SK-N-SH treated with all-trans-retinoic acid at 6 μM for 48 hours (cell line): ENCODE results near the gene SERPINB6.
A peak's percentile ranks its signal among the peaks of the same experiment; 100 is the strongest.

Experiments used
- ATAC-seq: fragments of 200-7000 bp; cut with Tn5 transposase; 3 replicates; pipeline ENCODE4 v1.9.1; 2020; ENCODE audit warnings: mild to moderate bottlenecking, moderate library complexity
- ARNTL ChIP-seq: fragments of 450-650 bp; formaldehyde crosslinking; IDR thresholded peaks from 2 replicates; pipeline ENCODE4 v1.5.0; 2020; ENCODE audit warnings: low read depth, mild to moderate bottlenecking, moderate library complexity, borderline replicate concordance
- BACH2 ChIP-seq: fragments of 250-450 bp; sonication (Bioruptor Pico); IDR thresholded peaks from 2 replicates; pipeline ENCODE4 v1.9.0; 2021; ENCODE audit warnings: mild to moderate bottlenecking, borderline replicate concordance
- CREB5 ChIP-seq: fragments of 250-450 bp; sonication (Bioruptor Pico); IDR thresholded peaks from 2 replicates; pipeline ENCODE4 v1.5.1; 2020; ENCODE audit warnings: low read depth, mild to moderate bottlenecking, moderate library complexity
- CSDC2 ChIP-seq: fragments of 250-450 bp; sonication (Bioruptor Pico); IDR thresholded peaks from 2 replicates; pipeline ENCODE4 v1.5.0; 2020; ENCODE audit warnings: mild to moderate bottlenecking, moderate library complexity
- CSRNP3 ChIP-seq: fragments of 250-450 bp; sonication (Bioruptor Pico); IDR thresholded peaks from 2 replicates; pipeline ENCODE4 v1.5.1; 2021; ENCODE audit warnings: mild to moderate bottlenecking, moderate library complexity
- ESRRG ChIP-seq: fragments of 250-450 bp; sonication (Bioruptor Pico); IDR thresholded peaks from 2 replicates; pipeline ENCODE4 v1.6.1; 2021; ENCODE audit warnings: mild to moderate bottlenecking
- GLIS3 ChIP-seq: fragments of 250-450 bp; sonication (Bioruptor Pico); IDR thresholded peaks from 2 replicates; pipeline ENCODE4 v1.5.0; 2020; ENCODE audit warnings: mild to moderate bottlenecking, moderate library complexity
- ISL1 ChIP-seq: fragments of 250-450 bp; sonication (Bioruptor Pico); IDR thresholded peaks from 2 replicates; pipeline ENCODE4 v2.1.2; 2022; ENCODE audit warnings: mild to moderate bottlenecking, moderate library complexity
- PATZ1 ChIP-seq: fragments of 250-450 bp; sonication (Bioruptor Pico); IDR thresholded peaks from 2 replicates; pipeline ENCODE4 v1.8.0; 2020; ENCODE audit warnings: mild to moderate bottlenecking, moderate library complexity, borderline replicate concordance
- POU6F1 ChIP-seq: fragments of 250-450 bp; sonication (Bioruptor Pico); IDR thresholded peaks from 2 replicates; pipeline ENCODE4 v1.8.0; 2021; ENCODE audit warnings: low read depth, mild to moderate bottlenecking, moderate library complexity, borderline replicate concordance
- PPARA ChIP-seq: fragments of 250-450 bp; sonication (Bioruptor Pico); IDR thresholded peaks from 2 replicates; pipeline ENCODE4 v1.5.0; 2020; ENCODE audit warnings: mild to moderate bottlenecking, borderline replicate concordance
- RARB ChIP-seq: fragments of 250-450 bp; sonication (Bioruptor Pico); IDR thresholded peaks from 2 replicates; pipeline ENCODE4 v1.8.0; 2021; ENCODE audit warnings: mild to moderate bottlenecking, moderate library complexity
- SNAI2 ChIP-seq: fragments of 250-450 bp; sonication (Bioruptor Pico); IDR thresholded peaks from 2 replicates; pipeline ENCODE4 v1.5.0; 2020; ENCODE audit warnings: mild to moderate bottlenecking, moderate library complexity
- TCF4 ChIP-seq: fragments of 250-450 bp; sonication (Bioruptor Pico); IDR thresholded peaks from 2 replicates; pipeline ENCODE4 v1.8.0; 2021; ENCODE audit warnings: mild to moderate bottlenecking, moderate library complexity, borderline replicate concordance
- TOX ChIP-seq: fragments of 250-450 bp; sonication (Bioruptor Pico); IDR thresholded peaks from 2 replicates; pipeline ENCODE4 v1.8.0; 2021; ENCODE audit warnings: mild to moderate bottlenecking, moderate library complexity, borderline replicate concordance
- ZC3H10 ChIP-seq: fragments of 250-450 bp; sonication (Bioruptor Pico); IDR thresholded peaks from 2 replicates; pipeline ENCODE4 v1.5.1; 2021; ENCODE audit warnings: mild to moderate bottlenecking, moderate library complexity
- ZFP3 ChIP-seq: fragments of 250-450 bp; sonication (Bioruptor Pico); IDR thresholded peaks from 2 replicates; pipeline ENCODE4 v1.5.0; 2020; ENCODE audit warnings: mild to moderate bottlenecking, moderate library complexity
- ZFP30 ChIP-seq: fragments of 450-650 bp; formaldehyde crosslinking; IDR thresholded peaks from 2 replicates; pipeline ENCODE4 v1.5.0; 2022; ENCODE audit warnings: mild to moderate bottlenecking, moderate library complexity
- ZNF565 ChIP-seq: fragments of 450-650 bp; formaldehyde crosslinking; conservative IDR thresholded peaks from 2 replicates; pipeline ENCODE4 v1.5.0; 2020; ENCODE audit warnings: low read depth, mild to moderate bottlenecking, moderate library complexity
- ZNF8 ChIP-seq: fragments of 450-650 bp; formaldehyde crosslinking; IDR thresholded peaks from 2 replicates; pipeline ENCODE4 v1.5.0; 2020; ENCODE audit warnings: mild to moderate bottlenecking, moderate library complexity

SERPINB6 gene

GRCh38 chr6:2959909-2960719 lies 11.3 kb downstream of the SERPINB6 start:
- peak; percentile 84 for ATAC-seq
- TF ChIP-seq TCF4 (CRISPR knock-in tag): no peak
- TF ChIP-seq TOX: no peak
- no peak for TF ChIP-seq PATZ1 (CRISPR knock-in tag)
- TF ChIP-seq ZFP3 (CRISPR knock-in tag): no peak
- no peak for TF ChIP-seq CSDC2 (CRISPR knock-in tag)
- no peak for TF ChIP-seq BACH2 (CRISPR knock-in tag)
- no peak for TF ChIP-seq ZNF8 (CRISPR knock-in tag)
- TF ChIP-seq ZC3H10 (CRISPR knock-in tag): no peak
- no peak for TF ChIP-seq ESRRG (CRISPR knock-in tag)
- TF ChIP-seq CSRNP3 (CRISPR knock-in tag): no peak
- no peak for TF ChIP-seq ARNTL (CRISPR knock-in tag)
- no peak for TF ChIP-seq PPARA (CRISPR knock-in tag)

GRCh38 chr6:2958776-2959175 lies 12.6 kb downstream of the SERPINB6 start:
- TF ChIP-seq RARB (CRISPR knock-in tag) (no peak), ISL1 (CRISPR knock-in tag) (no peak), ESRRG (CRISPR knock-in tag) (no peak), CREB5 (CRISPR knock-in tag) (no peak), TCF4 (CRISPR knock-in tag) (no peak), TOX (no peak), PPARA (CRISPR knock-in tag) (no peak), ZC3H10 (CRISPR knock-in tag) (no peak), ZNF565 (CRISPR knock-in tag) (no peak), ARNTL (CRISPR knock-in tag) (no peak), SNAI2 (CRISPR knock-in tag) (no peak)
- ATAC-seq: no peak

GRCh38 chr6:2958331-2958711 lies 13.0 kb downstream of the SERPINB6 start:
- no peak for ATAC-seq
- TF ChIP-seq PATZ1 (CRISPR knock-in tag): no peak
- no peak for TF ChIP-seq RARB (CRISPR knock-in tag)
- no peak for TF ChIP-seq TCF4 (CRISPR knock-in tag)
- no peak for TF ChIP-seq POU6F1
- no peak for TF ChIP-seq CSRNP3 (CRISPR knock-in tag)
- TF ChIP-seq ZC3H10 (CRISPR knock-in tag): no peak
- no peak for TF ChIP-seq ESRRG (CRISPR knock-in tag)
- TF ChIP-seq SNAI2 (CRISPR knock-in tag): no peak
- TF ChIP-seq ISL1 (CRISPR knock-in tag): no peak
- no peak for TF ChIP-seq ZFP3 (CRISPR knock-in tag)
- TF ChIP-seq ZNF565 (CRISPR knock-in tag): no peak
- TF ChIP-seq ZFP30: no peak
- TF ChIP-seq PPARA (CRISPR knock-in tag): no peak
- no peak for TF ChIP-seq BACH2 (CRISPR knock-in tag)
- no peak for TF ChIP-seq CREB5 (CRISPR knock-in tag)
- no peak for TF ChIP-seq GLIS3 (CRISPR knock-in tag)
